Aorta (tissue), 5 donors: ENCODE data around the gene ANAPC16. TPM values are rescaled to one million over a fixed set of nuclear protein-coding genes. Genes with fewer than 3 reads are reported as not detected.

Experiments used
- ATAC-seq: fragments of 200-7000 bp; cut with Tn5 transposase; one replicate; pipeline ENCODE4 v1.9.1; 2022; ENCODE audit warnings: moderate library complexity; ENCODE audit not compliant: low FRiP score
- DNase-seq, 2 donors: peaks; one replicate each; pipeline ENCODE4 v3.0.0-alpha.2; 2020
- H3K27ac ChIP-seq, 2 donors: one replicate each; pipeline ENCODE4 v1.5.1; 2013; ENCODE audit warnings: low read length in 2 of 2, mild to moderate bottlenecking in 2 of 2, moderate library complexity in 2 of 2, control low read depth in 1 of 2, inconsistent platforms in 1 of 2, low read depth in 1 of 2
- H3K27me3 ChIP-seq, 2 donors: one replicate each; pipeline ENCODE4 v1.6.1; 2013; ENCODE audit warnings: control low read depth in 1 of 2, low read length in 1 of 2, mild to moderate bottlenecking in 1 of 2, moderate library complexity in 1 of 2; ENCODE audit not compliant: insufficient read depth in 2 of 2, control insufficient read depth in 1 of 2
- H3K36me3 ChIP-seq, 2 donors: one replicate each; pipeline ENCODE4 v1.6.1; 2013; ENCODE audit warnings: control low read depth in 1 of 2, low read length in 1 of 2, mild to moderate bottlenecking in 1 of 2; ENCODE audit not compliant: insufficient read depth in 2 of 2, control insufficient read depth in 1 of 2
- H3K4me1 ChIP-seq, 2 donors: one replicate each; pipeline ENCODE4 v1.6.1; 2013; ENCODE audit warnings: low read length in 2 of 2, control low read depth in 1 of 2, mild to moderate bottlenecking in 1 of 2, moderate library complexity in 1 of 2; ENCODE audit not compliant: insufficient read depth in 2 of 2, control insufficient read depth in 1 of 2
- H3K4me3 ChIP-seq, 2 donors: one replicate each; pipeline ENCODE4 v1.5.1; 2013; ENCODE audit warnings: low read length in 2 of 2, control low read depth in 1 of 2, mild to moderate bottlenecking in 1 of 2
- H3K9me3 ChIP-seq: one replicate; pipeline ENCODE4 v1.6.1; 2013; ENCODE audit warnings: mild to moderate bottlenecking, low read length; ENCODE audit not compliant: control insufficient read depth
- WGBS, 2 donors: extraction: QIAGEN DNeasy Blood & Tissue Kit; methylation state at CpG; one replicate each; pipeline ENCODE4 v1.1.7; 2013; 5-methylcytosine and 5-hydroxymethylcytosine counted together
- intact Hi-C, 2 donors: fragments of 100-400 bp; cut with DNase I; formaldehyde crosslinking; loops; one replicate each; pipeline versions ENCODE4 v1.14.2 to v1.15.0; 2022
- polyA plus RNA-seq, 2 donors: library from polyadenylated mRNA; stranded (reverse); fragments of 200-250 nt; gene quantifications; one replicate each; pipeline ENCODE4 v1.2.3, GENCODE V29; 2013
- total RNA-seq, 2 donors: library from RNA; stranded (reverse); fragmentation: NEBNext Ultra II Directional; extraction: Animal tissue kit (Norgen Biotek cat#: 25700); gene quantifications; one replicate each; pipeline ENCODE4 v1.2.1, GENCODE V29; 2021
- donor health status: healthy with polysubstance abuse.
- donor health status: Bipolar disorder and iron deficiency.
- donor health status: DM: no; HTN: no; CAD: no.
- donor health status: DM: no; HTN: no; CAD: no.
- donor health status: DM: yes; HTN: yes; CAD: no.

Gene ANAPC16
- total and polyA plus RNA-seq, 4 donors: 70.7 to 281 (median 120) TPM

GRCh38 chr10:72260976-72261783 is 45.4 kb downstream of the ANAPC16 start:
- Histone ChIP-seq H3K27me3 (no peaks in the 10 kb centered on the region), H3K9me3 (no peaks in the 10 kb centered on the region), H3K36me3 (no peaks in the 10 kb centered on the region), H3K4me3 (peak overlapping the region; percentile 24 to 42), H3K27ac (peak overlapping the region in 1 of 2 donors; percentile 57), H3K4me1 (peaks cover 0 to 4% of the 10 kb centered on the region in 2 donors)
- intact Hi-C loops: loop anchor here in 1 of 2 donors (5.0 kb wide), 1 partner anchor 39 kb away; no protein-coding TSS in a partner anchor
- WGBS, 2 donors: 7 to 9% methylated on average over 26 to 30 of the region's 30 CpGs
- peak; percentile 42 for ATAC-seq
- peak in 1 of 2 donors; percentile 80 for DNase-seq

- no peak overlapping the region for H3K27ac ChIP-seq
- H3K4me3 ChIP-seq: no peak overlapping the region
- DNase-seq: no peak
- H3K9me3 ChIP-seq: no peaks in the 10 kb centered on the region
- ATAC-seq: no peak
- H3K4me1 ChIP-seq: peaks cover 0 to 3% of the 10 kb centered on the region in 2 donors
- WGBS, 2 donors: 97 to 98% methylated on average over 7 of the region's 7 CpGs
- H3K36me3 ChIP-seq: no peaks in the 10 kb centered on the region
- intact Hi-C loops: loop anchor here in 1 of 2 donors (5.0 kb wide), 1 partner anchor 40 kb away; no protein-coding TSS in a partner anchor
- no peaks in the 10 kb centered on the region for H3K27me3 ChIP-seq
Measured at GRCh38 chr10:72261784-72262404, 46.1 kb downstream of the ANAPC16 start.

- Histone ChIP-seq H3K9me3 (no peaks in the 10 kb centered on the region), H3K4me3 (no peak overlapping the region), H3K36me3 (no peaks in the 10 kb centered on the region), H3K4me1 (peaks cover 0 to 3% of the 10 kb centered on the region in 2 donors), H3K27ac (no peak overlapping the region), H3K27me3 (no peaks in the 10 kb centered on the region)
- intact Hi-C loops: loop anchor here in 1 of 2 donors (5.0 kb wide), 1 partner anchor 41 kb away; no protein-coding TSS in a partner anchor
- WGBS, 2 donors: 87 to 88% methylated on average over 6 of the region's 6 CpGs
- DNase-seq (no peak), ATAC-seq (no peak)
Measured at GRCh38 chr10:72263613-72264241, 47.9 kb downstream of the ANAPC16 start.

- ATAC-seq (no peak), DNase-seq (no peak)
- Histone ChIP-seq H3K27ac (no peak overlapping the region), H3K27me3 (no peaks in the 10 kb centered on the region), H3K4me1 (peaks cover 0 to 3% of the 10 kb centered on the region in 2 donors), H3K4me3 (no peak overlapping the region), H3K9me3 (no peaks in the 10 kb centered on the region), H3K36me3 (no peaks in the 10 kb centered on the region)
- 92 to 97% methylated on average over 1 of the region's 1 CpG for WGBS, 2 donors
- intact Hi-C loops: loop anchor here in 1 of 2 donors (5.0 kb wide), 1 partner anchor 42 kb away; no protein-coding TSS in a partner anchor
Measured at GRCh38 chr10:72264536-72264935, 48.7 kb downstream of the ANAPC16 start.

GRCh38 chr10:72265508-72265907 is 49.7 kb downstream of the ANAPC16 start:
- intact Hi-C loops: no loop called here
- DNase-seq: no peak

GRCh38 chr10:72265990-72266865 is 50.4 kb downstream of the ANAPC16 start:
- Histone ChIP-seq H3K4me3 (no peak overlapping the region), H3K27me3 (no peaks in the 10 kb centered on the region), H3K27ac (no peak overlapping the region), H3K36me3 (no peaks in the 10 kb centered on the region), H3K4me1 (no peaks in the 10 kb centered on the region), H3K9me3 (no peaks in the 10 kb centered on the region)
- DNase-seq: no peak
- WGBS, 2 donors: 91 to 93% methylated on average over 11 of the region's 11 CpGs
- intact Hi-C loops: no loop called here
- no peak for ATAC-seq

More at GRCh38 chr10:72265508-72265907, 49.7 kb downstream of the ANAPC16 start:
- ATAC-seq: no peak
- no peaks in the 10 kb centered on the region for H3K4me1 ChIP-seq
- H3K27ac ChIP-seq: no peak overlapping the region
- H3K4me3 ChIP-seq: no peak overlapping the region
- no peaks in the 10 kb centered on the region for H3K27me3 ChIP-seq
- no peaks in the 10 kb centered on the region for H3K36me3 ChIP-seq
- no peaks in the 10 kb centered on the region for H3K9me3 ChIP-seq
- WGBS, 2 donors: 87 to 88% methylated on average over 6 of the region's 6 CpGs

GRCh38 chr10:72267381-72267780 is 51.6 kb downstream of the ANAPC16 start:
- Histone ChIP-seq H3K4me3 (no peak overlapping the region), H3K4me1 (no peaks in the 10 kb centered on the region), H3K36me3 (no peaks in the 10 kb centered on the region), H3K27ac (no peak overlapping the region), H3K9me3 (no peaks in the 10 kb centered on the region), H3K27me3 (no peaks in the 10 kb centered on the region)
- ATAC-seq (no peak), DNase-seq (no peak)
- intact Hi-C loops: no loop called here
- WGBS, 2 donors: 88 to 89% methylated on average over 6 of the region's 6 CpGs

GRCh38 chr10:72267819-72268399 is 52.1 kb downstream of the ANAPC16 start:
- Histone ChIP-seq H3K4me3 (no peak overlapping the region), H3K27me3 (no peaks in the 10 kb centered on the region), H3K27ac (no peak overlapping the region), H3K9me3 (no peaks in the 10 kb centered on the region), H3K36me3 (no peaks in the 10 kb centered on the region), H3K4me1 (no peaks in the 10 kb centered on the region)
- intact Hi-C loops: no loop called here
- ATAC-seq (no peak), DNase-seq (no peak)
- 94 to 95% methylated on average over 15 of the region's 15 CpGs for WGBS, 2 donors
